ENCODE measurements around the gene TET1. TPM values are rescaled to one million over a fixed set of nuclear protein-coding genes. Genes with fewer than 3 reads are reported as not detected.

The TET1 gene
- total RNA-seq, 1 experiment from 2014 or later, result 2.7 TPM

GRCh38 chr10:68566351-68566750, 6.2 kb downstream of the TET1 start:
- no peaks in the 10 kb centered on the region for H3K9me2 ChIP-seq (ENCODE audit: insufficient read depth)
- BruUV-seq (replicated peaks), result no TSS peak
- no peak overlapping the region for H3K27ac ChIP-seq (ENCODE audit: low read depth, low read length)
- H3K9ac ChIP-seq (ENCODE audit: low read length), result no peak overlapping the region
- DNase-seq (ENCODE audit: low read depth, low spot score), result no peak
- ChIA-PET CTCF (no interaction called here), RAD21 (ENCODE audit: low non-redundant PET in 1 of 2, low total read pairs in 2 of 2, uncharacterized antibody in 2 of 2, unreplicated experiment in 2 of 2) (no interaction called here), POLR2A (no interaction called here)
- no peaks in the 10 kb centered on the region for H4K20me1 ChIP-seq (ENCODE audit: insufficient read depth)
- no peak overlapping the region for H2AFZ ChIP-seq (ENCODE audit: low read depth, low read length, poor library complexity, severe bottlenecking)
- intact Hi-C loops (cut with micrococcal nuclease), result no loop called here
- H3K4me2 ChIP-seq (ENCODE audit: low read length), result no peak overlapping the region
- H3K4me3 ChIP-seq (replicated peaks in 1 of 2; ENCODE audit: low read depth in 1 of 2, low read length in 2 of 2), result no peak overlapping the region
- H3K4me1 ChIP-seq (ENCODE audit: control insufficient read depth in 1 of 2, insufficient read depth in 2 of 2, low read length in 2 of 2), result peaks cover 0 to under 1% of the 10 kb centered on the region in 2 experiments; a peak in 2 of 4 replicates
- H3K36me3 ChIP-seq (ENCODE audit: control insufficient read depth in 1 of 2, insufficient read depth in 2 of 2, low read length in 2 of 2), result no peaks in the 10 kb centered on the region
- H3K9me3 ChIP-seq (ENCODE audit: control insufficient read depth in 1 of 2, insufficient read depth in 1 of 2, low read depth in 1 of 2, low read length in 2 of 2), result no peaks in the 10 kb centered on the region
- no peaks in the 10 kb centered on the region for H3K79me2 ChIP-seq (ENCODE audit: insufficient read depth, low read length)
- TF ChIP-seq SRF (IDR thresholded peaks at IDR 0.05; ENCODE audit: low read depth) (no peak), EZH2phosphoT487 (IDR thresholded peaks at IDR 0.05; ENCODE audit: borderline replicate concordance) (no peak), ZBTB33 (IDR thresholded peaks at IDR 0.05; ENCODE audit: extremely low read depth, insufficient replicate concordance, low read length) (no peak), EZH2 (IDR thresholded peaks at IDR 0.05) (no peak)
- ATAC-seq, result no peak
- no peaks in the 10 kb centered on the region for H3K27me3 ChIP-seq (ENCODE audit: insufficient read depth, low read length)

GRCh38 chr10:68566955-68567354, 6.8 kb downstream of the TET1 start:
- H3K27me3 ChIP-seq (ENCODE audit: insufficient read depth, low read length), result no peaks in the 10 kb centered on the region
- DNase-seq (ENCODE audit: low read depth, low spot score) (no peak), ATAC-seq (no peak)
- no peaks in the 10 kb centered on the region for H3K79me2 ChIP-seq (ENCODE audit: insufficient read depth, low read length)
- POLR2A ChIA-PET, result no interaction called here
- H3K4me3 ChIP-seq (replicated peaks in 1 of 2; ENCODE audit: low read depth in 1 of 2, low read length in 2 of 2), result no peak overlapping the region
- no peaks in the 10 kb centered on the region for H3K36me3 ChIP-seq (ENCODE audit: control insufficient read depth in 1 of 2, insufficient read depth in 2 of 2, low read length in 2 of 2)
- no peaks in the 10 kb centered on the region for H3K9me3 ChIP-seq (ENCODE audit: control insufficient read depth in 1 of 2, insufficient read depth in 1 of 2, low read depth in 1 of 2, low read length in 2 of 2)
- H2AFZ ChIP-seq (ENCODE audit: low read depth, low read length, poor library complexity, severe bottlenecking), result no peak overlapping the region
- H3K4me1 ChIP-seq (ENCODE audit: control insufficient read depth in 1 of 2, insufficient read depth in 2 of 2, low read length in 2 of 2), result no peaks in the 10 kb centered on the region
- H3K4me2 ChIP-seq (ENCODE audit: low read length), result no peak overlapping the region
- intact Hi-C loops (cut with micrococcal nuclease), result no loop called here
- no peaks in the 10 kb centered on the region for H4K20me1 ChIP-seq (ENCODE audit: insufficient read depth)
- no peaks in the 10 kb centered on the region for H3K9me2 ChIP-seq (ENCODE audit: insufficient read depth)
- CTCF ChIA-PET, result no interaction called here
- H3K27ac ChIP-seq (ENCODE audit: low read depth, low read length), result no peak overlapping the region
- H3K9ac ChIP-seq (ENCODE audit: low read length), result no peak overlapping the region
- no TSS peak for BruUV-seq (replicated peaks)
- RAD21 ChIA-PET (ENCODE audit: low non-redundant PET in 1 of 2, low total read pairs in 2 of 2, uncharacterized antibody in 2 of 2, unreplicated experiment in 2 of 2), result no interaction called here
- TF ChIP-seq POLR2A (IDR thresholded peaks at IDR 0.05; ENCODE audit: borderline replicate concordance, extremely low read depth, insufficient read depth, insufficient read length), result no peak
- no peak for TF ChIP-seq ZBTB33 (IDR thresholded peaks at IDR 0.05; ENCODE audit: extremely low read depth, insufficient replicate concordance, low read length)
- no peak for TF ChIP-seq ELF1 (IDR thresholded peaks at IDR 0.05; ENCODE audit: borderline replicate concordance, low read depth)
- TF ChIP-seq CEBPB (IDR thresholded peaks at IDR 0.05; ENCODE audit: low read depth), result no peak
- no peak for TF ChIP-seq EZH2 (IDR thresholded peaks at IDR 0.05)
- no peak for TF ChIP-seq SP1 (IDR thresholded peaks at IDR 0.05; ENCODE audit: low read depth)
- no peak for TF ChIP-seq REST (IDR thresholded peaks at IDR 0.05; ENCODE audit: low read depth)
- TF ChIP-seq EZH2phosphoT487 (IDR thresholded peaks at IDR 0.05; ENCODE audit: borderline replicate concordance), result no peak
- no peak for TF ChIP-seq ZNF274 (IDR thresholded peaks at IDR 0.05; ENCODE audit: low read depth, low read length)

All from HCT116 (cell line).